ENCODE measurements around the gene KRT40.

KRT40 gene

DNA sequence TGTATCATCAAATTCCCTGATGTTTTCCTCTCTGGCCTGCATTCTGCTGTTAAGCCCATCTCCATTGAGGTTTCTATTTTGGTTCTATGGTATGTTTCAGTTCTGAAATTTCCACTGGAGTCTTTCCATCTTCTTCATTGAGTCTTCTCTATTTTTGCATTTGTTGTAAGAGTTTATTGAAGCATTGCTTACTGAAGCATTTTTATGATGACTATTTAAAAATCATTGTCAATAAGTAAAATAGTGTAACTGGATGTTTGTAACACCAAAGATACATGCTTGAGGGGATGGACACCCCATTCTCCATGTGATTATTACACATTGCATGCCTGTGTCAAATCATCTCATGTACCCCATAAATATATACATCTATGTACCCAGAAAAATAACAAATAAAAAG lies 8.6 kb downstream of the KRT40 start:
- H3K9me3 Mint-ChIP-seq = no peaks in the 10 kb centered on the region
- ATAC-seq (no peak), DNase-seq (no peak)
- no peaks in the 10 kb centered on the region for H3K4me1 Mint-ChIP-seq
- no peak overlapping the region for H3K4me3 Mint-ChIP-seq
- peaks cover 11% of the 10 kb centered on the region for H3K27me3 Mint-ChIP-seq
- H3K27ac Mint-ChIP-seq = peak overlapping the region in 1 of 2 donors; percentile 3

DNA sequence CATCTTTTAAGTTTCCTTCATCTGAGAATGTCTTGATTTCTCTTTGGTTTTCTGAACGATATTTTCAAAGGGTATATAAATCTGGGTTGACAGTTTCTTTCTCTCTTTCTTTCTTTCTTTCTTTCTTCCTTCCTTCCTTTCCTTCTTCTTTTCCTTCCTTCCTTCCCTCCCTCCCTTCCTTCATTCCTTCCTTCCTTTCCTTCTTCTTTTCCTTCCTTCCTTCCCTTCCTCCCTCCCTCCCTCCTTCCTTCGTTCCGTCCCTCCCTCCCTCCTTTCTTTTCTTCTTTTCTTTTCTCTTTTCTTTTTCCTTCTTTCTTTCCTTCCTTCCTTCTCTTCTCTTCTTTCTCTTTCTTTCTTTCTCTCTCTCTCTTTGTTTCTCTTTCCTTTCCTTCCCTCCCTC lies 9.8 kb downstream of the KRT40 start:
- no peaks in the 10 kb centered on the region for H3K9me3 Mint-ChIP-seq
- H3K27me3 Mint-ChIP-seq = peaks cover 11% of the 10 kb centered on the region
- ATAC-seq (no peak), DNase-seq (no peak)
- H3K4me3 Mint-ChIP-seq = no peak overlapping the region
- H3K4me1 Mint-ChIP-seq = no peaks in the 10 kb centered on the region
- no peak overlapping the region for H3K27ac Mint-ChIP-seq

DNA sequence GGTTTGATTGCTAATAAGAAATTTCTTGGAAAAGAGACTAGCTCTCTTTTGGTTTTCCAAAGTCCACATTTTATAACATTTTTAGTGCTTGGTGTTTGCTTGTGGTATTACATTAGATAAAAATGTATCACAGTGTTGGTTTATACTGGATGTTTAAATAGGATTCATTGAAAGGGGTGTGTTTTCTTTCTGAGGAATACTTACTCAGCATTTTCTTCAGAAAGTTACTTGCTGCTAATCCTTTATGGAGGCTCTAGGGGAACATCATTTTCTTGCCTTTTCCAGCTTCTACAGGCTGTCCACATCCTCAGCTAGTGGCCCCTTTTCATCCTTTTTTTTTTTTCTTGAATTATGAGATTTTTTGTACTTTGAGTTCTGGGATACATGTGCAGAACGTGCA lies 16.5 kb downstream of the KRT40 start:
- Mint-ChIP-seq H3K9me3 (no peaks in the 10 kb centered on the region), H3K4me3 (no peak overlapping the region), H3K4me1 (no peaks in the 10 kb centered on the region), H3K27ac (no peak overlapping the region), H3K27me3 (no peaks in the 10 kb centered on the region)
- ATAC-seq (no peak), DNase-seq (no peak)

DNA sequence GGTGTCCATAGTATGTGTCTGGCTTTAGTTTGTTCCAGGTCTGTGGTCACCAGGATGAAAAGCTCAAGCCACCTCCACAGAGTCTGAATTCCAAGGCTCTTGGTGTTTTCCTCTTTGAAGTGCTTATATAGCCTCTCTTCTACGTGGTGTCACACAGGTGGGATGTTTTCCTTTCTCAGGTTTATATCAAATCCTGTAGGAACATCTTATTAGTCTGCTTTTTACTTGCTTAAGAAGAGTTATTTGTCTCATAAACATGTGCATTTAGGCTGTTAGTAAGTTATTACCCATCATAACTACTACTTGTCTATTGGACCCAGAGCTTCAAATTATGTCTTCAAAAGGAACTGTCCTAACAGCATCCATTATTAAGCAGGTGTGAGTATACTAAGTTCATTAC lies 17.3 kb downstream of the KRT40 start, which contains the start of gene KRT39:
Gene KRT39, minus strand, starts transcription at position 101 of the 400 bp plus-strand sequence. Its CDS starts 92 bp downstream, at position 9.
- ATAC-seq = no peak
- Mint-ChIP-seq H3K4me3 (no peak within 1 kb of the TSS), H3K9me3 (no peaks in the 10 kb centered on the region), H3K4me1 (no peaks in the 10 kb centered on the region), H3K27ac (no peak within 1 kb of the TSS), H3K27me3 (no peaks in the 10 kb centered on the region)
- no peak for DNase-seq

DNA sequence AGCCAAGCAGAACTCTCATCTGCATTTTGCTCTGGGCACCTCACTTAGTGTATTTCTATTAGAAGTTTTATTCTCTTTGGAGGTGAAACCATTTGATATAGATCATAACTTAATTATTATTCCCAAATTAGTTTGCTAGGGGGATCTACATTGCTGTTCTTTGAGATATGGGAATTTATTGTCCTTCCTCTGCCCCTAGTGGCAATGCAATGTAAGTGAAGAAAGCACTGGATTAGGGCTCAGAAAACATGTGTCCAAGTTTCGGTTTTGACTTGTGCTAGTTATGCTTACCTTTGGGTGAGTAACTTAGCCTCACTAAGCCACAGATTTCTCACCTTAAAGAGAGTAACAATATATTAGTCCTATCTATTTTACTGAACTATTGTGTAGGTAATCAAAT lies 20.3 kb downstream of the KRT40 start:
- no peak overlapping the region for H3K4me3 Mint-ChIP-seq
- H3K4me1 Mint-ChIP-seq = no peaks in the 10 kb centered on the region
- no peak for ATAC-seq
- no peaks in the 10 kb centered on the region for H3K27me3 Mint-ChIP-seq
- no peak for DNase-seq
- H3K27ac Mint-ChIP-seq = no peak overlapping the region
- H3K9me3 Mint-ChIP-seq = no peaks in the 10 kb centered on the region

DNA sequence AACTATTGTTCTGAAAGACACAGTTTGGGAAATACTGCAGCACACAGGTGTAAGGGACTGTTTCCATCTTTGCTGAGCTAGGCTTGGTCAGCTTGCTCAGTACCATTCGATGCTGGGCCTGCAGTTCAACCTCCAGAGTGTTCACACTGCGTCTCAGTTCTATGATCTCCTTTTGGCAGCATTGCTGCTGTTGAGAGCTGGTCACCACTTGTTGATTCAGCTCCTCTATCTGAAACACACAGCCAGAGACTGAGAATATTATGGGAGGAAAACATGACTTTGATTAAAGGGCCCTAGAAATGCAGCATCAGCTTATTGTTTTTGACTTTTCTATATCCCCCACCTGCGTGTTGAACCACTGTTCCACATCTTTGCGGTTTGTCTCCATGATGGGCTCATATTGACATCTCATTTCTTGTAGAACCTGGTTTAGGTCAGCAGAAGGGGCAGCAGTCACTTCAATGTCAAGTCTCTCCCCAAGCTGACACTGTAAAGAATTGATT lies 22.0 kb downstream of the KRT40 start:
- Mint-ChIP-seq H3K4me1 (no peaks in the 10 kb centered on the region), H3K27ac (no peak overlapping the region), H3K9me3 (no peaks in the 10 kb centered on the region), H3K4me3 (no peak overlapping the region), H3K27me3 (no peaks in the 10 kb centered on the region)
- ATAC-seq (no peak), DNase-seq (no peak)

DNA sequence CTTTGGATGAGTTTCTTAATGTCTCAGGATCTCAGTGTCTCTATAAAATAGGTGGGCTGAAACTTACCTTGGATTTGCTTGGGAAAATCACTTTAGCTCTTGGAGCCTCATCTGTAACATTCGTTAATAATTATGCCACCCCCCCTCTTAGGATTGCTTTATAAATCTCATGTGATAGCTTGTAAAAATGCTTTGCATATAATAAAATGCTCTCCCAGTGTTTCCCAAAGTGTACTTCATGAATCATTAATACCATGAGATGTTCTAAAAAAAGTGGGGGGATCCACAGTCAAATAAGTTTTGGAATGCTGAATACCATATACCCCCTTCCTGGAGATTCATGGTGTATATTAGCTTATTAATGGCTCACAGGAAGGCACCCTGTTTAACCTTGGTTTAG lies 22.5 kb downstream of the KRT40 start:
- H3K9me3 Mint-ChIP-seq = no peaks in the 10 kb centered on the region
- no peak for DNase-seq
- no peak overlapping the region for H3K27ac Mint-ChIP-seq
- no peaks in the 10 kb centered on the region for H3K27me3 Mint-ChIP-seq
- no peak for ATAC-seq
- no peaks in the 10 kb centered on the region for H3K4me1 Mint-ChIP-seq
- H3K4me3 Mint-ChIP-seq = no peak overlapping the region

DNA sequence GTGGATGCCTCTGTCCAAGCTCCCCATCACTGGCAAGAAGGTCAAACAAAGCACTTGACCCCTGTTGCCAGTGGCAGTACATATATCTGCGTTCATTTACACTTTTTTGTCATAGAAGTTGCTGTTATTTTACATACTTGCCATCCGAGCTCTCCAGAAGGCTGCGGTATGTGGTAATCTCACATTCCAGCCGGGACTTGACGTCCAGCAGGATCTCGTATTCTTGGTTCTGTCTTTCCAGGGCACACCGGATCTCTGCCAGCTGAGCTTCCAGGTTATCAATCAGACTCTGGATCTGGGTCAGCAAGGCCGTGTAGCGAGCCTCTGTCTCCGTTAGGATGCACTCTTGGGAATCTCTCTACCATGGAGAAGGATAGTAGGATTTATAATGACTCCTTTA lies 24.0 kb downstream of the KRT40 start:
- no peak overlapping the region for H3K4me3 Mint-ChIP-seq
- peaks cover 10% of the 10 kb centered on the region for H3K27me3 Mint-ChIP-seq
- ATAC-seq = no peak
- no peaks in the 10 kb centered on the region for H3K9me3 Mint-ChIP-seq
- no peak for DNase-seq
- H3K27ac Mint-ChIP-seq = peak overlapping the region in 1 of 2 donors; percentile 70
- no peaks in the 10 kb centered on the region for H3K4me1 Mint-ChIP-seq

DNA sequence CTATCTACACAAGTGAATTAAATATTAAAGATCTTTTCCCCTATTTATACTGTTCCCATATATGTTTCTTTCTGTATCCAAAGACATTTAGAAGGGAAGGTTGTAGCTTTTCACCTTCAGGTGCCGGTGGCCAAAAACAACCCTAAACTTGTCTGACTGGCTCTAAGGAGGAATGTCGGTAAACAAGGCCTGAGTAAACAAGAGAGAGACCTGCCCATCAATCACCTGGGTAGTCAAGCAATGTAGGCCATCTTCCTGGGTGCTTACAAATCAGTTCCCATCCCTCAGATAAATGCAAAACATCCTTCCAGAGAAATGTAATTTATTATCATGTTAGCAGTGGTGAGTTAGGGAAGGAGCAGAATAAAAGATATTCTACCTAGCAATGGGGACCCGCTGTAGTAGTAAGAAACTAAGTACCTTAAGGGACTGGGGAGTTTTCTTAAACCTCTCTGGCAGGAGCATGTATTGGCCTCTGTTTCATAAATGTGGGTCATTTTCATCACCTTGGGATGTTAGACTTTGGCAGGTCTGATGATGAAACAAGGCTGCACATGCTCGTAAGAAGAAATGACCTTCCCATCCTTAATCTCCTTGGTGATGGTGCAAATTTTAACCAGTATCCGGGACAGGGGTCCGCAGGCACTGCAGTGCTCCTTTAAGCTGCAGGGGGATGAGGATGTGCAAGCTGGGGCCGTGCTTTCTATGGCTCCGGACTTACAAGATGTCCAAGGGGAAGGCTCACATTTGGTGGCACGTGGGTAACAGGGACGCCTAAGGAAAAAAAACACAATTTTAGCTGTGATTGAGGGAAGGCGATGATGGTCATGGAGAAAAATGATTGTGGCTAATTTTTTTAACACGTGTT lies 25.8 kb downstream of the KRT40 start:
- Mint-ChIP-seq H3K27ac (no peak overlapping the region), H3K27me3 (peaks cover 24% of the 10 kb centered on the region), H3K9me3 (no peaks in the 10 kb centered on the region), H3K4me3 (no peak overlapping the region), H3K4me1 (no peaks in the 10 kb centered on the region)
- DNase-seq = no peak
- no peak for ATAC-seq

DNA sequence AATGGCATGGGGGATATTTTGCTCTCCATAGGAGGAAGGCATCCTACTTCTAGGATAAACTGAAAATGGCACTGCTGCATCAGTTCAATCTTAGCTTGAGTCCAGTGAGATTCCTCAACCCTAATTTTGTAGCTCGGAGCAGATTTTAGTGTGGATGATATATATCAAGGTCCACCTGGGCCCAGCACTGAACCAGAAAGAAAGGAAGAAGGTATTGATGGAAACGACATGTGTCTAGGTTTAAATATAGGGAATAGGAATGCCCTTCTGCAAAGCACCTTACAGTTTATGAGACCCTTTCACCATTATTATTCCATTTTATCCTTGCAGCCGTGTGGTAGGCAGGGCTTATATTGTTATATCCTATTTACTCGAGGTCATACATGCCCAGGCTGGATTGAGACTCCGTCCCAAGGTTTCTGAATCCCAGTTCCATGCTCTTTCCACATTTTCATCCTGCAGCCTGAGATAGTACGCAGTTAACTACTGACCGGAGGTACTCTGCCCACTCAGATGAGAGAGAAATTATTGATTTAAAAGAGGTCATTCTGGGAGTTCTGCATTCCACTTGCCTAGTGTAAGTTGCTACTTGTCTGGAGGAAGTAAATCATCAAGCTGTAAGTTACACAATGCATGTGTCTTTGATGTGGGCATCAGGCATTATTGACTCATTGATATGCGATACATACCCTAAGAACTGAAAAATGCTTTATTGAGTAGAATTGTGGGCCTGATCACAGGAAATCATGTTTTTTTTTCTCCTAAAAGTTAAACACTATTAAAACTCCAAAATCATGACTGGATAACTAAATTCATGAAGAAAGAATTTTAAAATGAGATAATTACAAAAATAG lies 27.5 kb downstream of the KRT40 start:
- ATAC-seq = no peak
- no peaks in the 10 kb centered on the region for H3K4me1 Mint-ChIP-seq
- H3K9me3 Mint-ChIP-seq = no peaks in the 10 kb centered on the region
- H3K4me3 Mint-ChIP-seq = no peak overlapping the region
- DNase-seq = no peak
- H3K27me3 Mint-ChIP-seq = peaks cover 31% of the 10 kb centered on the region
- H3K27ac Mint-ChIP-seq = no peak overlapping the region

DNA sequence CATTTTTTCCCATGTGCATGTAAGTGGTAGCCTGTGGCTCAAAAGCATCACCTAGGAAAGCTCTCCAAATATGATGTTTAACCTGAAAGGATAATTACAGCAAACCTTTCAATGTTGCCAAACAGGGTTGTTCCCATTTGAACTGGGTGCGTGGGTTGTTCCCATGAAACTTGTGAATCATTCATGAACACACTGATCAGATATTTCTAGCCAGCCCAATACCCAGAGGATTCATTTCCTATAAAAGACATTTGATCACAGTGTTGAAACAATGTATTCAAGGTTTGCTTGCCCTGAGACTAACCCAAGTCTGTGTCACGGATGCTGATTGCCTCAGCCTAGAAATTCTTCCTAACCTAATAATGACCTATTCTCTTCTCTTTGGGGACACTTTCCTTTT lies 30.2 kb downstream of the KRT40 start:
- DNase-seq (no peak), ATAC-seq (no peak)
- Mint-ChIP-seq H3K27me3 (peaks cover 54% of the 10 kb centered on the region), H3K27ac (no peak overlapping the region), H3K9me3 (no peaks in the 10 kb centered on the region), H3K4me3 (no peak overlapping the region), H3K4me1 (no peaks in the 10 kb centered on the region)

DNA sequence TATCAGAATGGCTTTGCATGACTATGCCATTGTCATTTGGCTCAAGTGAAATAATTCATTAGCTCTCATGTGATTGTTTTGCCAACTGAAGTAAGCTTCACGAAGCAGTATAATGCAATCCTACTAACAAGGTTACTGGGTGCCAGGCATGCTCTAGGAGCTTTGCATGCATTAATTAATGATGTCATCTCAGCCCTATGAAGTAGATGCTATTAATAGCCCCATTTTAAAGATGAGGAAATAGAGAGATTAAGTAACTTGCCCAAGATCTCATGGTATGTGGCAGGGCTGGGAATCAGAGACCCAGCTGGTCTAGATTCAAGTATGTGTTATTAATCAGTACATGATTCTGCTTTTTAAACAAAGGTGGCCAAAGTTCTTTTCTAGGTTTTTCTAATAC lies 31.5 kb downstream of the KRT40 start:
- no peak overlapping the region for H3K4me3 Mint-ChIP-seq
- H3K4me1 Mint-ChIP-seq = no peaks in the 10 kb centered on the region
- DNase-seq (no peak), ATAC-seq (no peak)
- H3K9me3 Mint-ChIP-seq = no peaks in the 10 kb centered on the region
- peaks cover 64% of the 10 kb centered on the region for H3K27me3 Mint-ChIP-seq
- no peak overlapping the region for H3K27ac Mint-ChIP-seq

DNA sequence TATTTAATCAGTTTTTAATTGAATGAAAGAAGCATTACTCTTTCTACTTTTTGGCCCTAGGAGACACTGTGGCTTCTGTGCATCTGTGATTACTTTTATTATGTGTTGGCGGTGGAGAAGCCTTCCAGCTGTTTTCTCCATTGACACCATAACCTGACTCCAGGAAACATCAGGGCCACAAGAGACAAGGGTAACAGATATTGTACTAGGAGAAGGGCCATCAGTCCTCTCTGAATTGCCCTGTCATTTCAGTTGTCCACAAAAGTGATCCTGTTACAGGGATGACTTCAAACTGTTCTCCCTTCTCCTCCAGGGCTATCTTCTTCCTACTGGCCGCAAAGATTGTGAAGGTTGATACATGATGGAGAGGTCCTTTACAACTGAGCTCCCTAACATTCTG lies 32.0 kb downstream of the KRT40 start:
- no peaks in the 10 kb centered on the region for H3K9me3 Mint-ChIP-seq
- no peak overlapping the region for H3K27ac Mint-ChIP-seq
- ATAC-seq (no peak), DNase-seq (no peak)
- H3K4me1 Mint-ChIP-seq = no peaks in the 10 kb centered on the region
- H3K27me3 Mint-ChIP-seq = peaks cover 67% of the 10 kb centered on the region
- no peak overlapping the region for H3K4me3 Mint-ChIP-seq

DNA sequence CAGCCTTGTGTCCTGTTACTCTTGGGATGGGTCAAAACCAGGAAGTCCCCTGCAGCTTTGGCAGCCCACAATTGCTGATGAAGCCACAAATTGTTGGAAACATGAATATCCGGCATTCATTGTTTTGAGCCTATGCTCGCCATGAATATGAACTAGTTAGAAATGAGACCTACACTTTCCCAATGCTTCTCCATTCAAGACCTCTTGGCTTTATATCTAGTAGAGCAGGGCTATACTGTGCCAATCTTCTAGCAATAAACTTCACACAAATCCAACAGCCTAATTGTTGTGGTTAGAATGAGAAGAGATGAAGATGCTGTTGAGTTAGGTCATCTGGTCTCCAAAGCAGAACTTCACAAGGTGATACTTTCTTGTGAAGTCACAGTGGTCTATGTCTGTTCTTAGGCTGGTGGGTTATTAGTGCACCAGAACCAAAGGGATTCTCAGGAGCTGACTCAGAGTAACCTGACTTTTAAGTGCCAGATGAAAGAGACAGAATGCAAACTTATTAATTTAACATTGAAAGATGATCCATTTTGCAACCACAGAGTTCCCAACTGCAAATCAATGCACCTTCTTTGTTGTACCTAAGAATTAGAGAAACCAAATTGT lies 33.0 kb downstream of the KRT40 start:
- H3K9me3 Mint-ChIP-seq = no peaks in the 10 kb centered on the region
- H3K4me3 Mint-ChIP-seq = no peak overlapping the region
- H3K27me3 Mint-ChIP-seq = peaks cover 77% of the 10 kb centered on the region
- H3K27ac Mint-ChIP-seq = no peak overlapping the region
- DNase-seq (no peak), ATAC-seq (no peak)
- no peaks in the 10 kb centered on the region for H3K4me1 Mint-ChIP-seq

DNA sequence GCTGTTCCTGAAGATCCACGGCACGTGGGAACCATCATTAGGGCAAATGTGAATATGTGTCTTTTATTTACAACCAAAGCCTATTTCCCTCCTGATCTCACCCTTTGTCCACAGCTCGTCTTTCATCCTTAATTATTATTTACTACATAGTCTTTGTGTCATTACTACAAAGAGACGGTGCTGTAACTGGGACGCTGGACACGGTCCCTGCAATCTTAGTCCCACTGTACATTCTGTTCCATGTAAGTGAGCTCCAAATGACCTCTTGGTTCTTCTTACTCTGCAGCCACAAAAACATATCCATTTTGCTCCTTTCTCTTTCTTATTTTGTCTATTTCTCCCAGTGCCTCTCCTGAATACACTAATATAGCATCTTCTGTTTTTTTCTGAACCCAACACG lies 34.0 kb downstream of the KRT40 start:
- Mint-ChIP-seq H3K4me3 (no peak overlapping the region), H3K9me3 (no peaks in the 10 kb centered on the region), H3K27me3 (peaks cover 77% of the 10 kb centered on the region), H3K27ac (no peak overlapping the region), H3K4me1 (no peaks in the 10 kb centered on the region)
- no peak for ATAC-seq
- DNase-seq = no peak

DNA sequence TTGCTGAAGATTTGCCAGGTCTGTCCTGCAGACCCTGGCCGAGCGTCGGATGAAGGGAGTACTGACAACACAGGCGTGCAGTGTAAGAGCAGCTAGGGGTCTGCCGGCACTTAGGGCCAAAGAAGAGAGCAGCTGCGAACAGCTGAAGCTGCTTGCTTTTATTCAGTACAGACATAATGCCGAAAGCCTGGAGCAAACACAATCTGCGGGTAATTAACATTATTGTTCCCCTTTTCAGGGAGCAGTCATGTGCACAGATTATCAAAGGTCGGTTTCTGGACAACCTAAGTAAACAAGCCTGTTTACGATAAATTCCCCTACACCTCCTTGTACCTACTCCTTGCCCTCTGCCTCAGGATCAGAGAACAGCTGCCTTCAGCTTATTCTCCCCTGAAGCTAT lies 34.7 kb downstream of the KRT40 start:
- no peak overlapping the region for H3K27ac Mint-ChIP-seq
- no peak for ATAC-seq
- H3K27me3 Mint-ChIP-seq = peaks cover 78% of the 10 kb centered on the region
- no peak overlapping the region for H3K4me3 Mint-ChIP-seq
- DNase-seq = no peak
- no peaks in the 10 kb centered on the region for H3K9me3 Mint-ChIP-seq
- H3K4me1 Mint-ChIP-seq = no peaks in the 10 kb centered on the region
